Progenitor cell of endocrine pancreas (in vitro differentiated cells): ENCODE results near the gene PHF23. TPM values are rescaled to one million over a fixed set of nuclear protein-coding genes. Genes with fewer than 3 reads are reported as not detected.
A peak's percentile ranks its signal among the peaks of the same experiment; 100 is the strongest.

Experiments
- DNase-seq: peaks from one replicate; pipeline ENCODE4 v3.0.0; 2021; ENCODE audit warnings: low spot score; ENCODE audit not compliant: unreplicated experiment
- H3K27ac Mint-ChIP-seq: 2 replicates; pipeline ENCODE4 v1.8.0; 2021; ENCODE audit warnings: mild to moderate bottlenecking, moderate library complexity, mixed read lengths
- H3K27me3 Mint-ChIP-seq: 2 replicates; pipeline ENCODE4 v1.8.0; 2021; ENCODE audit warnings: mixed read lengths
- H3K36me3 Mint-ChIP-seq: 2 replicates; pipeline ENCODE4 v1.8.0; 2022; ENCODE audit warnings: mixed read lengths; ENCODE audit not compliant: insufficient read depth
- H3K4me1 Mint-ChIP-seq: 2 replicates; pipeline ENCODE4 v1.8.0; 2021; ENCODE audit warnings: low read depth, mixed read lengths
- H3K4me3 Mint-ChIP-seq: 2 replicates; pipeline ENCODE4 v1.8.0; 2021; ENCODE audit warnings: low read depth, mild to moderate bottlenecking, moderate library complexity, mixed read lengths
- H3K9me3 Mint-ChIP-seq: 2 replicates; pipeline ENCODE4 v1.8.0; 2021; ENCODE audit warnings: low read depth, mixed read lengths
- CTCF ChIP-seq: fragments of 200-600 bp; sonication (generic); IDR thresholded peaks from one replicate; pipeline ENCODE4 v1.5.0; 2021; ENCODE audit warnings: antibody characterized with exemption, mild to moderate bottlenecking; ENCODE audit not compliant: unreplicated experiment
- total RNA-seq: library from RNA; stranded (reverse); gene quantifications from 2 replicates; pipeline ENCODE4 v1.2.1, GENCODE V29; 2021

Gene PHF23
- total RNA-seq, 1 donor from 2014 or later = 73.7 TPM

GRCh38 chr17:7281953-7282751 is 42.9 kb upstream of the PHF23 start:
- H3K27ac Mint-ChIP-seq = no peak overlapping the region
- H3K27me3 Mint-ChIP-seq = peaks cover 25% of the 10 kb centered on the region
- no peaks in the 10 kb centered on the region for H3K9me3 Mint-ChIP-seq
- H3K4me1 Mint-ChIP-seq = peaks cover 6% of the 10 kb centered on the region
- H3K4me3 Mint-ChIP-seq = peak overlapping the region; percentile 76
- TF ChIP-seq CTCF = no peak
- H3K36me3 Mint-ChIP-seq = no peaks in the 10 kb centered on the region
- DNase-seq = peak; percentile 26

GRCh38 chr17:7281074-7281952 is 42.1 kb upstream of the PHF23 start, which contains the start of gene SLC2A4:
TSS of gene SLC2A4 (plus strand) at chr17:7281718. CDS start at chr17:7281935, 217 bp downstream.
- Mint-ChIP-seq H3K36me3 (no peaks in the 10 kb centered on the region), H3K27ac (peak within 1 kb of the TSS; percentile 58), H3K4me3 (peak within 1 kb of the TSS; percentile 76), H3K4me1 (peaks cover 6% of the 10 kb centered on the region), H3K27me3 (peaks cover 23% of the 10 kb centered on the region), H3K9me3 (no peaks in the 10 kb centered on the region)
- TF ChIP-seq CTCF = no peak
- peak; percentile 87 for DNase-seq

GRCh38 chr17:7280519-7281073 is 41.3 kb upstream of the PHF23 start:
- DNase-seq = peak; percentile 70
- Mint-ChIP-seq H3K27ac (peak overlapping the region; percentile 58), H3K9me3 (no peaks in the 10 kb centered on the region), H3K4me3 (peak overlapping the region; percentile 76), H3K4me1 (peaks cover 6% of the 10 kb centered on the region), H3K36me3 (no peaks in the 10 kb centered on the region), H3K27me3 (peaks cover 22% of the 10 kb centered on the region)
- peak; percentile 84 for TF ChIP-seq CTCF

- peaks cover 22% of the 10 kb centered on the region for H3K27me3 Mint-ChIP-seq
- H3K36me3 Mint-ChIP-seq = no peaks in the 10 kb centered on the region
- no peak for DNase-seq
- H3K27ac Mint-ChIP-seq = no peak overlapping the region
- H3K9me3 Mint-ChIP-seq = no peaks in the 10 kb centered on the region
- H3K4me1 Mint-ChIP-seq = peaks cover 6% of the 10 kb centered on the region
- H3K4me3 Mint-ChIP-seq = no peak overlapping the region
- no peak for TF ChIP-seq CTCF
Measured at GRCh38 chr17:7279448-7279847, 40.2 kb upstream of the PHF23 start.

- peak overlapping the region; percentile 42 for H3K27ac Mint-ChIP-seq
- TF ChIP-seq CTCF = no peak
- H3K4me3 Mint-ChIP-seq = no peak overlapping the region
- H3K36me3 Mint-ChIP-seq = no peaks in the 10 kb centered on the region
- peaks cover 17% of the 10 kb centered on the region for H3K4me1 Mint-ChIP-seq
- H3K9me3 Mint-ChIP-seq = no peaks in the 10 kb centered on the region
- DNase-seq = no peak
- H3K27me3 Mint-ChIP-seq = peaks cover 4% of the 10 kb centered on the region
Measured at GRCh38 chr17:7266784-7267183, 27.5 kb upstream of the PHF23 start.
